Hematopoietic multipotent progenitor cell treated with erythropoietin and hydrocortisone succinate and interleukin-3 and kit ligand, for 8 days (in vitro differentiated cells): Measurements from ENCODE around the gene LTC4S.
A peak's percentile ranks its signal among the peaks of the same experiment; 100 is the strongest.

Source experiments
- DNase-seq: peaks from one replicate; pipeline ENCODE4 v3.0.0-alpha.2; 2015

Gene LTC4S

DNA sequence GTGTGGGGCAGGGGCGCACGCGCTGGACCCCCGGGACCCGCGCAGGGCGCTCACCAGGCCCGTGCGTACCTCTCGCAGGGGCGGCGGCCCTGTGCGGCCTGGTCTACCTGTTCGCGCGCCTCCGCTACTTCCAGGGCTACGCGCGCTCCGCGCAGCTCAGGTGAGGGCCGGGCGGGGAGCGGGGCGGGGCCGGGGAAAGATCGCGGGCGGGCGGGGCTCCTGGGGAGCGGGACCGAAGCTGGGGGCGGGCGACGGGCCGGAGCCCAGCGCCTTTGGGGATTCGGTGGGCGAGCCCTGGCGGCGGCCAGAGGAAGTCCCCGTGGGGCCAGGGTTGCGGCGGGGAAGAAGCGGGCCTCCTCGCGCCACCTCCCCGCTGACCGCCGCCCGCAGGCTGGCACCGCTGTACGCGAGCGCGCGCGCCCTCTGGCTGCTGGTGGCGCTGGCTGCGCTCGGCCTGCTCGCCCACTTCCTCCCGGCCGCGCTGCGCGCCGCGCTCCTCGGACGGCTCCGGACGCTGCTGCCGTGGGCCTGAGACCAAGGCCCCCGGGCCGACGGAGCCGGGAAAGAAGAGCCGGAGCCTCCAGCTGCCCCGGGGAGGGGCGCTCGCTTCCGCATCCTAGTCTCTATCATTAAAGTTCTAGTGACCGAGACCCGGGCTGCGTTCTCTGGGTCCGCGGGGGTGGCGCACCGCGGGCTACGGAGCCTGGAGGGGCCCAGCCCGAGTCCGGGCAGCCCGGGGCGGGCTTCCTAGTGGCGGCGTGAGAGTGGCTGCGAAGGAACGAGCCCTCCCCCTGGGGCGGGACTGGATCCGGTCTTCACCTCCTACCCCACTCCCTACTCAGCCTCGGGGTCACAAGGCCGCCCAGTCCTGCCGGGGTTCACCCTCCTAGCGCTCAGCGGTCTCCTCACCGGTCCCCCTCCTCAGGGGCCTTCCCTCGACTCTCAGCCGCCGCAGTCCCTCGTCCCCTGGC lies 2.4 kb downstream of the LTC4S start:
- DNase-seq, result peak; percentile 74

DNA sequence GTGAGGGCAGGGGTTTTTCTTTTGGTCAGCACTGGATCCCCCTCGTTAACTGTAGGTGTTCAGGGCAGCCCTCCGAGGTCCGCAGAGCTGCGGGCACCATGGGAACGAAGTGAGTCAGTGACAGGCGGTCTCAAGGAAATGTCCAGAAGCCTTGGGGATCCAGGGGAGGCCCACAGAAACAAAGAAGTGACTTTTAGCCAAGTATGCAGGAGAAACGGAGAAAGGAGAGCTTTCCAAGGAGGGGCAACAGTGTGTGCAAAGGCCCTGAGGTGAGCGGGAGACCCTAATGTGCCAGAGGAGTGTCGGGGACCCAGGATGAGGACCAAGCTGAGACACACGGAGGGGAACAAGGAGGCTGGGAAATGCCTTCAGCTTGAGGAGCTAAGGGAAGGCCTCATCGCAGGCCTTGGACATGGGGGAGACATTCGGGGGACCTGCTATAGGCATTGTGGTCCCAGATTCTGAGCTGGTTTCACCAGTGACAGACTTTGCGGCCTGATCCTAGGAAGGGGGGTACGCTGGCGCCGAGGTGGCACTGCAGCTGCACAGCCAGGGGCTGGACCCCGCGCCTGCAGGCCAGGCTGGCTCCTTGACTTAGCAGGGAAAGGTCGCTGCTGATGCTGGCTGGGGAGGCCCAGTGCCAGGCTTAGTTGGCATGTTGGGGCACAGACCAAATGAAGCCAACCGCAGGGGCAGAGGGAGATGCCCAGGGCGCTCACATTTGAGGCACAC lies 3.3 kb downstream of the LTC4S start:
- no peak for DNase-seq

DNA sequence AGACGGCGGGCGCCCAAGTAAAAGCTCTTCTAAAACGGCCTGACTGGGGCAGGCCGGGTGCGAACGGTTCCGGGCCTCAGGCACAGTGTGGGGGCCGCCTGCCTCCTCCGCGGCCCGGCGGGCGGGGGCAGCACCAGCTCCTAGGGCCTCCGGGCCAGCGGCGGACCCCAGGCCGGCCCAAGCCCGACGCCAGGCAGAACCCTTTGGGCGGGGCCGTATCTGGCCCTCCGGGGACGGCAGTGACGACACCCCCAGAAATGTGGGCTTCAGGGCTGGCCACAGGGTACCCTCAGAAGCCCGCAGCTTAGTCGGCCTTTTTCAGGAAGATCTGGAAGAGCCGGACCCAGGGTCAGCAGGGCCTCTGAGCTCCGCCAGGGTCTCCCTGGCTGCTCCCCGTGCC lies 4.0 kb downstream of the LTC4S start:
- DNase-seq, result no peak

DNA sequence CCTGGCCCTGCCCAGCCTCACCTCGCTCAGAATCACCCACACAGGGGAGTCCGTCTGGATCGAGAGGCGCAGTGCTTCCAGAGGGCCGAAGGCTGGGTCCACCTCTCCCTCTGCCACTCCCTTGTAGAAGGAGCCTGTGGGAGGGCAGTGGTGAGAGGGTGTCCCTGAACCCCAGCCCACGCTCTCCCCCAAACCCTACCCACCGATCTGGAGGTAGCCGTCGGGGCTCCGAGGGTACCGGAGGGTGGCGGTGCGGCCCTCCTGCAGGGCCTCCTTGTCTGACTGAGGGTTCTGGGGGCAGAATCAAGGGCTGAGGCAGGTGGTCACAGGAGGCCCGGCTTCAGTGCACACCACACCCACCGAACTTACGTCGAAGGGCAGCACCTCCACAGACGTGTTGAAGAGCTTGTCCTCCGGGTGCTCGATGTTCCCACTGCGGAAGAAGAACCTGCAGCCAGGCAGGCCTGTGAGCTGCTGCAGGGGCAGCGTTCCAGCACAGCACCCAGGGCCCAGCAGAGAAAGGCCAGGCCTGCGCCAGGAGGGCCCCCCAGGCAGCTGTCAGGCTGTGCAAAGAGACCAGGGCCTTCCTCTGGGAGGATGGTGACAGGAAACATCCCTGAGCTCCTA lies 4.5 kb downstream of the LTC4S start:
- DNase-seq, result no peak

DNA sequence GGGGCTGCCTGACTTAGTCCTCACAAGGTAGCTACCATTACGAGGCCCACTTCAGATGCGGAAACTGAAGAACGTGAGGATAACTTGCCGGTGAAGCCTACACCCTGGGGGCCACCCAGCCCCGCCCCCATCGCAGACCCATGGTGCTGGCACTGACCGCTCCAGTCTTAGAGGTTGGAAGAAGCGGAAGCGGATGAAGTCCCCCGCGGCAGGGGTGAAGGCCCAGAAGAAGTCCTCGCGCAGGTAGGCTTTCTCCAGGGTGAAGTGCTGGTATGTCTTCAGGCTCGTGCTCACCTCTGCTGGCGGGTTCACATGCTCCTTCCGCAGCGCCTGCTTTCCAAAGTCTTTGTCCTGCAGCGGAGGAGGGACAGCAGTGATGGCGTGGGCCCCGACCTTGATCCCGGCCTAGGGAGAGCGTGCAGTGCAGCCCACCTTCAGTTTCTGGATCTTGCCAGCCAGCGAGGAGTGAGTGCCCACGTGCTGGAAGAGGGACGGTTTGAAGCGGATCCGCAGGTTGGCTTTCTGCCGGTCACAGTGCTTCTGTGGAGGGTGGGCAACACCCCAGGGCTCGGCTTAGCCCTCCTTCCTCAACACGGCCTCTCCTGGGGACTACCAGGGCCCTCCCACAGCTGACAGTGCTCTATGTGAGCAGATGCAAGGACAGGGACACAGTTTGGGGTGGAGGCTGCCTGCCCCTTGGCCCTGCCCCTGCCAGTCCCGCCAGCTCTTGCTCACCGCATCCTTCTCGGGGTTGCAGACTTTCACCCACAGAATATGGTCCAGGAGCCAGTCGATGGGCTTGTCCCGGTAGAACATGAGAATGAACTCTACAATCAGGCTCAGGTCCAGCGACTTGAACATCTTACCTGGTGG lies 5.2 kb downstream of the LTC4S start:
- DNase-seq, result no peak

DNA sequence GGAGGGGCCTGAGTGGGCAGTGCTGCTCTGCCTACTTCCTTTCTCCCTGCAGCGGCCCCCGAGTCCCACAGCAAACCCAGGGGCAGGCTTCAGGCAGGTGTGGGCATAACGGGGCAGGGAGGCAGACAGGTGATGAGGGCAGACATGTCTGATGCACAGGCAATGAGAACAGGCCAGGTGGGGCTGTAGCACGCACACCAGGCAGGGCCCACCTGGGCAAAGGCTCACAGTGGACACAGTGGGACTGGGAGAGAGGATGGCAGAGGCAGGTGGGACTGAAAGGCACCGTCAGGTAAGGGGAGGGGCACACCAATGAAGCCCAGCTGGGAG lies 5.8 kb downstream of the LTC4S start:
- DNase-seq, result no peak

DNA sequence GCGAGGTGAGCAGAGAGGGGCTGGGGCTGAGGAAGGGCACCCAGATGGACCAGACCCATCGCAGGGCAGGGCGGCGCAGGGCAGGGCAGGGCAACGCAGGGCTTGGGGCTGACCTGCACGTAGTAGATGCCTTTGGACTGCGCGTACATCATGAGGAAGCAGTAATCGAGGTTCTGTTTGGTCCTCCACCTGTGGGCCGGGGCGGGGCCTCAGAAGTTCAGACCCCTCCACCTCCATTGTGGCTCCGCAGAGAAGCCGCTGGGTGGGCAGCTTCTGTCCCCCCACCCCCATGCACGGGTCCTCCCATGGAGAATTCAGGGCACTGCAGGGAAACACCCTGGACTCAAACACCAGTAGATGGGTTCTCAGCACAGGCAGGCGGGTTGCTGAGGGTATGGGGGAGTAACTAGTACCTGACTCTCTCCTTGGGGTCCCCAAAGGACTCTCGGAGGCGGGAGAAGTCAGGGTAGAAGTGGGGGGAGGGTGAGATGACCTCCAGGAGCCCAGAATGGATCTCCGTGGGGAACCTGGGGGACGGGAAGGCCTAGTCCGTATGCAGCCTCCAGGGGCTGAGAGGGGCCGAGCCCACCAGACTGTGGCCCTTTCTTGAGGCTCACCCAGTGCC lies 6.4 kb downstream of the LTC4S start:
- no peak for DNase-seq

DNA sequence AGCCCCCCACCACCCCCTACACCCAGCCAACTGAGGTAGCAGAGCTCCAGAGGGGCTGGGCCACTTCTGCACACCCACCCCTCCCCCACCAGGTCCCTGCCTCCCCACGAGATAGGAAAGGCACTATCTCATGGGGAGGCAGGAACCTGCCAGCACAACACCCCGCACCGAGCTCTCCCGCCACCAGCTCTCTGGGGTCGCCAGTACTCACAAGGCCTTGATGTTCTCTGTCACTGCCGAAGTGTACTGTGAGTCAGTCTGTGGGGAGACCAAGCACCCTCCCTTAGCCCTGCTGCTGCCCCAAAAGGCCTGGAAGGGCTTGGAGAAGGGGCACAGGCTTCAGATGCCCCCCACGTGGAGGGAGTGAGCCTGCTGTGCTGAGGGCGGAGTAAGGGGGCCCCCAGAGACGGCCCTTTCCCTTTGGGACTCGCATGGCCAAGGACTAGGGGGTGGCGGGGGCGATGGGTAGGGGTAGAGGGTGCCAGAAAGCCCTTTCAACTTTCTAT lies 7.0 kb downstream of the LTC4S start:
- no peak for DNase-seq

DNA sequence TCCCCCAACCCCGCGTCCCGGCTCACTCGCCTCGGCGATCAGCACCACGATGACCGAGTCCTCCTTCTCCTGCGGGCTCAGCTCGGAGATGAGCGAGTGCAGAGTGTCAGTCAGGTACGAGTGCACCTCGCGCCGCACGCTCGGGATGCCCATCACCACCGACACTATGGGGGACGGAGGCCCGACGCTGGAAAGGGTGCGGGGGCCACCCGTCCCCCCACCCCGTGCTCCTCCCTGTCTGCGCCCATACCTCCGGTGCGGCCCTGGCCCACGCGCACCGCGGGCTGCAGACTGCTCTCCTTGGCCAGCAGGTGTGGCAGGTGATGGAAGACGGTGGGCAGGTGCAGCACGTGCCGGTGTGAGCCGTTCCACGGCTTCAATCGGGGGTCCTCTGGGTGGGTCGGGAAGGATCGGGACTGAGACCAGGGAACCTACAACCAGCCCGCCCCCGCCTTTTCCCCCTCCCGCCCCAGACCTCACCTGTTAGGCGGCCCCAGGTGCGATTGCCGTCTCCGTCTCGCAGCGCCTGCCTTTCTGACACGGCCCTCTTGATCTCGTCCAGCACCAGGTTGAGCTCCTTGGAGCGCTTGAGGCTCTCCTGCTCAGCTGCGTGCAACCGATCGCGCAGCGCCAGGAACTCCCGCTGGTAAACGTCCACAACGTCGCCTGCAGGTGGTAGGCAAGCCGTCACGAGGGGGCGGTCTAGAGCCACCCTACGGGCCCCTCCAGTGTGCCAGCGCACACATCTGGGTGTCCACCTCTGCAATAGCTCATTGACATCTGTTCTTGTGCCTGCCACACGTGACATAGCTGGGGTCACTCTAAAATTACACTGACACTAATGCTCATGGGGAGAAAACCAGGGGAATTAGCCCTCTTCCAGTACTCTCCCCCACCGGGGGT lies 7.8 kb downstream of the LTC4S start:
- peak; percentile 81 for DNase-seq

DNA sequence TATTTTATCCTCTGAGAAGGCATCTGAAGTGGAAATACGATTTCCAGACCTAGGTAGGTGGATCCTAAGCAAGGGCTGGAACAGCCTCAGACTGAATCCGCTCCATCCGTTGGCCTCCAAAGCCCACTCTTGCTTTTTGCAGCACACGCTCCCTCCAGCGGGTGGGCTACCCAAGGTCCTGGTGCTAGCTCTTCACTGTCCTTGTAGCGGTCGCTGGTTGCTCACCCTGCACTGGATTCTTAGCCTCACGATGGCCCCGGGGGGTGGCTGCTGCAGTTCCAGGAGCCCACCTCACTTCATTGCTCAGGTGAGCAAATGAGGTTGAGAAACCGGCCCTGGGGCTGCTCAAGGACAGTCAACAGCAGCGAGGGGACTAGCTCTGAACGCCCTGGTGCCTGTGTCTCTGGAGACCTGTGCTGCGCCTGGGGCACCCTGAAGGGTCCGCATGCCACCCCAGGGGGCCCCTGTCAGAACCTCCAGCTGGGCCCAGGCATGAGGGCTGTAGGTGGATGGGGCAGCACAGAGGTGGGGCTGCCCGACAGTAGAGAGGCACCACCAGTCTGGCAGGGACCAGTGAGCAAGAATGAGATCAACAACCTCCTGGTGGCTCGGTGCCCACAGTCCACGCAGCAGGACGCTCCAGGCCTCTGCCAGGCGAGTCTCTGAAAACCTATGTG lies 8.6 kb downstream of the LTC4S start:
- no peak for DNase-seq

DNA sequence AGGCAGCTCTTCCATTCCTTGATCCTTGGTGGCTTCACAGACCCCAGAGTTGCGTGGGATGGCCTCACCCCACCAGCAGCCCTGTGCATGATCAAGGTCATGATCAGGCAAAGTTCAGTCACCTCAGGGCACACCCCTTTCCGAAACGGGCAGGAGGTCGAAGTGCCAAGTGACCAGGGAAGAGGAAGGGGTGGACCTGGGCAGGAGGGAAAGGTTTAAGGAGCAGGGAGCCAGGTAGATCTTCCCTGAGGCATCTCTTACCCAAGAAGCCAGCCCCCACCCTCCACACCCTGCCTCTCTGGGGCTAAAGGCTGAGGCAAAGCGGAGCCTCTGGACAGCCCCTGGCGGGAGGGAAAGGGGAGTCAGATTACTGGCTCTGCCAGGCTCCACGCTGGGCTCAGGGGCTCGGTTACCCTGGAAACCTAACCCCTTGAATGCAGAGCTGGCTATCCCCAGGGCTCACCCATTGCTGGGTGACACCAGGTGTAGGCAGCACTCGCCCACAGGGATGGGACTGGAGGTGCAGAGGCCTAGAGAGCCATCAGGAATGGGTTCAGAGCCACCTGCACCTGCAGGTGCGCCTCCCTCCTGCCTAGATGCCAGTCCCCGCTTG lies 9.3 kb downstream of the LTC4S start:
- DNase-seq, result no peak

DNA sequence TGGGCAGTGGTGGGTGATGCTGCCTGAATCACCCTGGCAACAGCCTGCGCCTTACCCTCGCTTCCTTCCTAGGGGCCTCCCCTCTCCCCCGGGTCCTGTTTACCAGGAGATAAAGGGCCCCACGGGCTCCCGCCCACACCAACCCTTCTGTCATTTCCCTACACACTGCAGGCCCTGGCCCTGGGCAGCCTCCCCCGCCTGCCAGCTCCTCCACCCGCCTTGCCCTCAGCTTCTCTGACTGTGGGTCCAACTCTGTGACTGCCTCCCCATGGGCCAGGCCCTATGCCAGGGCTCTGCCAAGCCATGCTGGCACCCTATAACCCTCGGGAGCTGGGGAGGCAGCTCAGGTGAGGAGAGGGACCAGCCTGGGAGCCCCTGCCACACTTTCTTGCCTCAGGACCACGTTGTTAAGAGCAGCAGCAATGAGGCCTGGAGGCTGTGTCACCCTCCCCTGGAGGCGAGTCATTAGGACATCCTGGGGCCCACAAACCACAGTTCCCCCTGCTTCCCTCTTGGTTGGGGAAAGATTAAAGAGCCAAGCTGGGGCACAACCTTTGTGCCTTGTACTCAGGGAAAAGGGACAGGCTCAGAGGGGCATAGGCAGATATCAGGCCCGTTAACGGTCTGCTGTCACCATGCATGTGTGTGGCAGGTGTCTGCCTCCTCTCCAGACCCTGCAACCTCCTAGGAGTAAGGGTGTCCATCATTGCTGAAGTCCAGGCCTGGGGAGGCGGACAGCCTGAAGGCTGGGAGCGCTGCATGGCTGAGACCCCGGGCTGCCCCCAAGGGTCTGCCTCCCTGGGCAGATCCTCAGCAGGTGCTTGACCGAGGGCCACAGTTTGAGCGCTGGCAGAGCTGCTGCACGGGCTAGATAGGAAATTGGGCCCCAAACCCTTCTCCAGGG lies 10.1 kb downstream of the LTC4S start:
- DNase-seq, result peak; percentile 87

DNA sequence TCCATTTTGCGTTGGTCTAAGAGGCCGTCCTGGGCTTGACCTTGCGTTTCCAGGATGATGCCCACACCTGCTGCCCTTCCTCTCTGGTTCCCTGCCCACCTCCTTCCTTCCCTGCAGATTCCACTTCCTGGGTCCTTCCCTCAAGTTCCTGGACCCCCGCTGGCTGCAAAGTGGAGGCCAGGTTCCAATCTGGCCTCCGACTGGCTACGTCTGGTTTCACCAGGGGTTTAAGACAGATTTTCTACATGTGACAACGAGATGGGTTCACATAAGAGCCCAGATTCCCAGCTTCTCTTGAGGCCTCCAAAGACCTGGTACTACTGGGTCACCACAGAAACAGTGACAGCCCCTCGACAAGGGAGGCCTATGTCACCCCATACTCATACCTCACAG lies 10.8 kb downstream of the LTC4S start:
- DNase-seq, result no peak

DNA sequence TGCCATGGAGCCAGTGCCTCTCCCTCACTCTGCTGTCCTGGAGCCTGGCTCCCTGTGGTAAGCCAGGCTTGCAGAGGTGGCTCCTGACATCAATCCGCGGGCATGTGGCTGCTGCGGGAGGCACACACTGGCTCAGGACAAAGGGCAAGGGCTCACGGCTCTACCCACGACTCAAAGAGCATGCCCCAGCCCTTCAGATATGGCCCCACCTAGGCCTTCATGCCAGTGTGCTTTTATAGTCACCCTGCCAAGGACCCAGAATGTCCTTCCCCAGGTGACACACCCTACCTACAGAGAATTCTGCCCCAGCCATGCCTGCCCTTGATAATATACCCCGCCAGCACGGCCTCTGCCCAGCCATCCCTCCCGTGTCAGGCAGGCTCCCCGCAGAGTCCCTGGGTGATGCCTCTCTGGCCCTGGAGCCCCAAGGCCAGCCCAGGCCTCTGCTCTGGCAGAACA lies 11.3 kb downstream of the LTC4S start:
- no peak for DNase-seq

DNA sequence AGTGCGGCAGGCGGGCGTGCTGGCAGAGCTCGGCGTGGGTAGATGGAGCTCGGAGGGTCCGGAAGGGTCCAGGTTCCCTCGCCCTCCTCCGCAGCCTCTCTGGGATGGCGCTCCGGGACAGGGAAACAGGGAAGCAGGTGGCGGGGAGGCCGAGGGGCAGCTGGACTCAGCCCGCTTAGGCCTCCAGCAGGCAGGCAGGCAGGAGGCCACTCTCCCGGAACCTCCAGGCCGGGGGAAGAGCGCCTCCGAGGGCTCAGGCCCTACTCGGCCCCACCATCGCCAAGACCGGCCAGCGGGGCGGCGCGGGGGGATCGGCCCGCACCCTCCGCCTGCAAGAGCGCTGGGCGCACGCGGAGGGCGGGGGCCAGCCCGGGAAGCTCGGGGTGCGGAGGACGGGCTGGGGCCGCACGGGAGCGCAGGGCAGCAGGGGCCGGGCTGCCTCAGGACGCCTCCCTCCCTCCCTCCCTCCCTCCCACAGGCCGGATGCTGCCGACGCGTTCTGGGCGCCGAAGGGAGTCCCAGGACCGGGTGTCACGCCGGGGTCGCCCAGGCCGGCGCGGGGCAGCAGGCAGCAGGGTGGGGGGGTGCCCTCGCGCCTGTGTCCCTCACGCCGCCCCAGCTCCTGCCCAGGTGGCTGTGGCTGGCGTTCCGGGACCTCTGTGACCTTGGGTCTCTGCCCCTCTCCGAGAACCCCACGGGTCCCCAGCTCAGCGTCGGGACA lies 11.9 kb downstream of the LTC4S start:
- peak; percentile 49 for DNase-seq

DNA sequence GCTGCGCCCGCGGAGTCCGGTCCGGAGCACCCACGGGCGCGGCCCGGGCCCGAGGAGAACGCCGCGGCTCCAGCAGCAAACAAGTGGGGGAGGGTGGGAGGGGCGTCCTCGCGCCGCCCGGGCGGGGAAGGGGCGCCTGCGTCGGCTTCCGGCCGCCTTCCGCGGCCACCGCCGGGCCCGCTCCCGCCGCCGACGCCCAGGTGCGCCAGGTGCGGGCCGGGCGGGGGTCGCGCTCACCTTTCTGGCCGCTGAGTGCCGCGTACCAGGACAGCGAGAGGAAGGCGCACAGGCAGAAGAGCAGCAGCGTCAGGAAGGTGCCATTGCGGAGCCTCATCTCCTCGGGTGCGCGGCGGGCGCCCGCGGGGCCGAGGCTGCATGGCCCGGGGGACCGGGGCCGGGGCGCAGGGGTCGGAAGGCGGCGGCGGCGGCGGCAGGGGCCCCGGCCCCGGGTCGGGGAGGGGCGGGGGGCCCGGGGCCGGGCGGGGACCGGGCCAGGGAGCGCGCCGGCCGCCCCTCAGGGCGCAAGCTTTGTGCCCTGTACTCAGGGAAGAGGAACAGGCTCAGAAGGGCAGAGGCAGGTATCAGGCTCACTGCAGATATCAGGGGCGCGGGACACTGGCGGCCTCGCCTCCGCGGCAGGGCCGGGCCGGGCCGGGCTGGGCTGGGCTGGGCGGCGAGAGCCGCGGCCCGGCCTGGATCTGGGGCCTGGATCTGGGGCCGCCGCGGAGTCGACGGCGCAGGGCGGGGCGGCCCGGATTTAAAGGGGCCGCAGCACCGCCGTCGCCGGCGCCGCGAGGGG lies 12.7 kb downstream of the LTC4S start, which contains the start of gene MGAT4B:
TSS of gene MGAT4B (minus strand) at position 617 of the 799 bp plus-strand sequence. CDS start at position 334, 283 bp downstream.
- peak; percentile 81 for DNase-seq
